HG03521 (cell line): Measurements from ENCODE around the gene MLXIP.

Experiments used
- ATAC-seq: cut with Tn5 transposase; IDR thresholded peaks from one replicate; pipeline ENCODE4 v1.9.1; 2021; ENCODE audit warnings: mild to moderate bottlenecking, moderate library complexity; ENCODE audit not compliant: unreplicated experiment

MLXIP gene

GRCh38 chr12:122076743-122077495, 1.6 kb upstream of the MLXIP start:
- no peak for ATAC-seq

GRCh38 chr12:122079033-122079531, 526 bp downstream of the MLXIP start:
- peak; percentile 9 for ATAC-seq

GRCh38 chr12:122079532-122080081, 1.1 kb downstream of the MLXIP start:
- no peak for ATAC-seq

GRCh38 chr12:122080149-122081082, 1.9 kb downstream of the MLXIP start:
- ATAC-seq, result no peak

- no peak for ATAC-seq
Observed at GRCh38 chr12:122081083-122081696, 2.6 kb downstream of the MLXIP start.

GRCh38 chr12:122081697-122082221, 3.2 kb downstream of the MLXIP start:
- no peak for ATAC-seq

- no peak for ATAC-seq
Observed at GRCh38 chr12:122082621-122083356, 4.2 kb downstream of the MLXIP start.

- ATAC-seq, result no peak
Observed at GRCh38 chr12:122084857-122085405, 6.4 kb downstream of the MLXIP start.

GRCh38 chr12:122085591-122085990, 7.0 kb downstream of the MLXIP start:
- ATAC-seq, result no peak

- ATAC-seq, result no peak
Observed at GRCh38 chr12:122086116-122086515, 7.6 kb downstream of the MLXIP start.

- ATAC-seq, result no peak
Observed at GRCh38 chr12:122086641-122087285, 8.2 kb downstream of the MLXIP start.

- ATAC-seq, result no peak
Observed at GRCh38 chr12:122087431-122088178, 9.0 kb downstream of the MLXIP start.

- no peak for ATAC-seq
Observed at GRCh38 chr12:122088179-122088810, 9.7 kb downstream of the MLXIP start.

- no peak for ATAC-seq
Observed at GRCh38 chr12:122089077-122089476, 10.5 kb downstream of the MLXIP start.

- no peak for ATAC-seq
Observed at GRCh38 chr12:122090759-122091515, 12.4 kb downstream of the MLXIP start.

GRCh38 chr12:122093098-122093883, 14.7 kb downstream of the MLXIP start:
- ATAC-seq, result no peak
